ENCODE results near the gene SNAP25.

The SNAP25 gene

DNA sequence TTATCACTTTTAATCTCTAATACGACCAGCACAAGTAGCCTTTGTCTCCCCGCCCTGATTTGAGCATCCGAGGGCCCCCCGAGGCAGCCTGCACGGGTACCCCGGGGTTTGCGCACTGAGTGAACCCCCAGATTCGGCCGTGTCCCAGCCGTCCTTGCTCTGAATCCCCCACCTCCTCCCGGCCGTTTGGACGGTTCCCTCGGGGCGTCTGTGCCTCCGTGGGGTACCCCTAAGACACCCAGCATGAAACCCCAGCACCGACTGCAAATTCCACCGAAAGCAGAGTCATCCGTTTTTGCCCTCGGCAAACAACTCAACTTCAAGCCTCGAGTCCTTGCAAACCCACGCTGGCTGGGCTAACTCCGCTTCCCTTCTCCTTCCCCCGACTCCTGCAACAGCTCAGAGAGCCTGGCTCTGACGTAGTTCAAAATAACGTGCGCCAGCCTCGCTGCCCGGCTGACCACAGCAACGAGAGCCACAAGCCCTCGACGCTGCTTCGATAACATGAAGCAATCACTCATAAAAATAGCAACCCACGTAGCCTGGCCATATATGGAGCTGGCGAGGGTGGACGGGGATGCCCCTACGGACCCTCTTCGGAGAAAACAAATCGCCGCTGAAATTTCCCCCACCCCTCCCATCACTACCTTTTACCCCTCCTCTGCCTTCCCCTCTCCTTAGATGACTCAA, 764 bp upstream of the SNAP25 start:
- peak; percentile 74 for DNase-seq

DNA sequence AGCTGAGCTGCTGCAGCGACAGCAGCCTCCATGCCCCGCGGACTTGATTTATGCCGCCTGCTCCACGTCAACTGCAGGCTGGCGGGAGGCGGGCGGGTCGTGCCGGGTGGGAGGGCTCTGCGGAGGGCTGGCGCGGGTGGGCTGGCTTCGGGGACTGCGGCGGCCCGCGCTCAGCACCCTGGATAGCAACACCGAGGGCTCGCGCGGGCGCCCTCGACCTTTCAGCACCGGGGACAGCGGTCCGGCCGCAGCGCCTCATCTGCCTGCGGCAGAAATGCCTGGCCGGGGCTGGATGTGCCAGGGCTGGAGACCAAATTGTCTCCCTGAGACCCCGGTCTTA, 792 bp downstream of the SNAP25 start:
- peak; percentile 83 for DNase-seq

DNA sequence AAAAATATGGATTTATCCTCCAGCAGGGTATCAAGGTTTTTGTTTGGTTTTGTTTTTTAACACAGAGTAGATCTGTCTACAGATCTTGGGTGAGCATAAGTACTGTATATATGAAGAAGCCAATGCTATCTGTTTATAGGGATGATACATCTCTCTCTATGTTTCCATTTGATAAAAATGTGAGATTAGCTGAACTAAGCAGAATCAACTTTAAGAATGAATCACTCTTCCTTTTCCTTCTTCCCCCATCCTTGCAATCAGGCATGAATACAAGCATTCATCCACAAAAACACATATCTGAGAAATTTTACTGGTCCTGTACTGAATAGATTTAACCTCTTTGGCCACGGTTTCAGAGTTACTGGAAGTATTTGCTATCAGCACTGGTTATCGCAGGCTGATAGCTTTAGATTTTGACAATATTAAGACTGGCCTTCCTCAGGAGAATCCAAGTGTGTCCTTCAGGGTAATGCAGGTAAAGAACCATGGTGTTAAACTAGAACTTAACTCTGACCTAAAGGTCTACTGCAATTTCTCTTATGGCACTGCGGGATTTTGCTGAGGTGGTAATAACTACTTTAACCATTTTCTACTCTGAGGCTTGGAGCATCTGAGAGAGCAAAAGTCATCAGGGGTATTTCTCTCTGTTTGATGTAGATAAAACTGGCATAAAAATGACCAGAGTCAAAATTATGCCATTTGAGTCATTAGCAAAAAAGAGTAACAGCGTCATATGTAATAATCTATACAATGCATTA, 1.5 kb downstream of the SNAP25 start:
- DNase-seq: no peak

DNA sequence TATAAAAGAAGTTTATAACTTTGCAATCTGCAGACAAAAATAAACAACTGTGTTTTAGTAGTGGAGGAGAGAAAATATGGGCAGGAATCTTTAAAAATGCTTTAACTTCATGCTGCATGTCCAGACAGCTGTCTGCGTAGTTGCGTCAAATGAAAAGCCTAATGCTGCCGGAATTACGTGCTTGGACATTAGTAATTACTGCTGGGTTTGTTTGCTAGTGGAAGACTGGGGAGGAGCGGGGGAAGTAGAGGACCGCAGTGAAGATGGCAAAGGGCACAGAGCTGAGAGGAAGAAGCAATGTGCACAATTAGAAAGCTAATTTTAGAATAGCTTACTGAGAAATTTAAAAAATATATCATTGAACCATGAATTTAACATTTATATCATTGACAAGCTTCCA, 2.4 kb downstream of the SNAP25 start:
- no peak for DNase-seq

DNA sequence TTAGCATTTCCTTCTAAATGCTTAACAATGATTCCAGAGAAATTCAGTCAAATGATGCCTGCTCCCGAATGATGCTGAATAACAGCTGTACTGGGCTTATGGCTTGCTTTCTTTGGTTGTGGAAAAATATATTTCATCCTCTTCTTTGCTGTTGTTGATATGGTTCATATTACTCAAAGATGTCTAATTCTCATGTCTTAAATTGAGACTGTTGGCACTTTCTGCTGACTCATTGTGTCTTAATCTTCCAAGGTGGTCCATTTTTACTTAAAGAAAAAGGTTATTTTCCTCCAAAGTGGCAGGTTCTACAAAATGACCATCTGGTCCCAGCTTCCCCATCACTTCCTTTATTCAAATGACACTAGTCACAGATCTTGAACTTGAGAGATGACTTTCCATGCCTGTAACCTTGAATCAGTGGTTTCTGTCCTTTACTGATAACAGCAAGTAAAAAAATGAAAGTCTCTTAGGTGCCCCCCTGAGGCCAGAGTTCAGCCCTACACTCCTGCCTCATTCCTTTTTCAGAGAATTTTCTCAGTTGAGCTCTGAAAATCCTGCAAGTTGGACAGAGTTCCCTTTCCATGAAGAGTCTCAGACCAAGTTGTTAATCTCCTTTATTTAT, 6.9 kb downstream of the SNAP25 start:
- peak; percentile 10 for DNase-seq

DNA sequence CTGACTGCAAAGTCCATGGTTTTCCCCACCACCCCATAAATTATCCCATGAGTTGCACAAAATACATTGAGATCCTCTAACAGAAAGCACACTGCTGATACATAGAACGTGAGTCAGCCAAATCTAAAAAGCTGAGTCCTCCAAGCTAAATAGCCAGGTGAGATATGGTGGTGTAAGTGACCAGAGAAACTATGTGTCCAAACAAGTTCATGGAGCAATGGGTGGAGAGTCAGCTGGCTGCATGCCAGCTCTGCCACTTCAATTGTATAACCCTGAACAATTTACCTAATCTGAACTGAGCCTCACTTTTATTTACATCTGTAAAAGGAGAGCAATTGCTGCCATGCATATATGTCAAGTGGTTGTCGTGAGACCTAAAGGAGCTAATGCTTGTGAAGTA, 9.7 kb downstream of the SNAP25 start:
- peak; percentile 18 for DNase-seq

DNA sequence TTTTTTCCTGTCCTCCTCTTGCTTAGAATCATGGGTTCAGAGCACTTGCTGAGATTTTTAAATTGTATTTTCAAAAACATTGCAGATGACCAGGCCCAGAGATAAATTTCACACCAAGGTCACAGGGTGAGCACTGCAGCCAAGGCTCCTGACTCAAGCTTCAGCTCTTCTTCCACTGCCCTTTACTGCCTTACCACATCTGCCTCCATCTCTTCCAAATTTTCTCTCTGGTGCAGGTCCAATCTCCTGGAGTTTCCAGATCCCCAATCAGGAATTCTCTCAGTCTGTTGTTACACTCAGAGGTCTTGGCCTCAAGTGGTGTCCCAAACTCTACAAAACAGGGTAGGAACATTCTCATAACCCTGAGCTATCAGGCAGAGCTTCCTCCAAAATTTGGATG, 12.7 kb downstream of the SNAP25 start:
- DNase-seq: no peak

DNA sequence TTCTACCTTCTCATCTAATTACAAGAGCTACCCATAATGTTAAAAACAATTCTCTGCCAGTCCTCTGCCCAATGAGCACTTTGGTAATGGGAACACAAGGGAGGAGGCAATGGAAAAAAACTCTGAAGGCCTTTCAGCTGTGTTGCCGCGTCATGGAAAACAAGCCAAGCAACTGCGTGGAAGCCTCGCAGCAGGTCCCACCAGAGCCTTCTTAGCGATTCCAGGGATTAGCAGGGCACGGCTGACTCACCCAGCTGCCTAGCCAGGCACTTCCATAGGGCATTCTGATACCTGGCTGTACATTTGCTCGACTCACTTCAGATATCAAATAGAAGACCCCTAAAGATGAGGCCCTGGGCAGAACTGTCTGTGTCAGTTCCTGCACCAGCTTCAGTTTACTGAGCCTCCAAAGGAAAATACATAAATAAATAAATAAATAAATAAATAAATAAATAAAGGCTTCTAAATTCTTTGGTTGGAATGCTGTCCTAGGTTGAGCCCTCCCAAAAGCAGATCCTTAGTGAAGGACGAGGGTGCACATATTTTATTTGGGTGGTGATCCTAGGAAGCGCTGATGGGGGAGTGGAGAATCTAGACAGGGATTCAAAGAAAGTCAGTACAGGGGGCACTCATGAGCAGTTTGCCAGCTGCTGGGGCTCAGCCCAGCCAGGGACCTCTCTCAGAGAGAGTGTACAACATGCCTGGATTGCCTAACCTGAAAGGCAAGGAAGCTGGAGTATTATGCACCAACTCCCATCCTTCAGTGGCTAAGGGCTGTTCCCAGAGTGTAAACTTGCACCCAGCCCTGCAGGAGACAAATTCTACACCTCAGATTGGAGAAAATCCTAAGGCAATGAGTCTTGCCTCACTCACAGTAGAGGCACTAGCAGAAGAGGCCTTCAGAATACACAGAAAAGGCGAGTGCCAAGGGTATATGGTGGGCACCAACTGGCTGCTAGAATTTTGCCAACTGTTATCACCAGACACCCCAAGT, 18.2 kb downstream of the SNAP25 start:
- DNase-seq: no peak

DNA sequence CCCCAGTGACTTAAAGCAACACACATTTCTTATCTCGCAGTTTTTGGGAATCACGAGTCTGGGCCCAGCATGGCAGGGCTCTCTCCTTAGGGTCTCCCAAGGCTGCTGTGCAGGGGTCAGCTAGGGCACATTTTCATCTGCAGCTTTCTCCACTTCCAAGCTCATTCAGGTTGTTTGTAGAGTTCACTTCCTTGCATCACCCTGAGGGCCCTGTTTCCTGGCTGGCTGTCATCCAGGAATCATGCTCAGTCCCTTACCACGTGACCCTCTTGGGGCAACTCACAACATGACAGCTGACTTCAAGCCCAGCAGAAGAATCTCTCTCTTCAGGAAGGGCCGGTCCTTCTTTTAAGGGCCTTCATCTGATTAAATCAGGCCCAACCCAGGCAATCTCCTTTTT, 21.3 kb downstream of the SNAP25 start:
- DNase-seq: no peak

DNA sequence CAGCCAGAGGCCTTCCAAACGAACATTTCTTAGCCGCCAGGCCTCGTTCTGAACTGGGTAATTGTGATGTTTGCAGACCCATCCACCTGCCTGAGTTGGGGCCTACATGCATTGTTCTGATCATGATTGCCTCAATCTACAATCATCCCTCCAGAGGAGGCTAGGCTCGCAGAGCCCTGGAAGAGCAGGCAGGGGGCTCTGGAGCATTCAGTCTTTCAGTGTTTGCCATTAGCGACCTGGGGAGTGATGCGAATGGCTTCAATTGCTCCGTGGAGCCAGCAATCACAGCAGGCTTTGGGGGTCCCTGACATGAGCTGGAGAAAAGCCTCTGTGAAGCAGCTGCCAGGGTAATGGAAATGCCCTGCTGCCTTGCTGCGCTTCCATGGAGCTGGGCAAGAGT, 22.0 kb downstream of the SNAP25 start:
- no peak for DNase-seq

DNA sequence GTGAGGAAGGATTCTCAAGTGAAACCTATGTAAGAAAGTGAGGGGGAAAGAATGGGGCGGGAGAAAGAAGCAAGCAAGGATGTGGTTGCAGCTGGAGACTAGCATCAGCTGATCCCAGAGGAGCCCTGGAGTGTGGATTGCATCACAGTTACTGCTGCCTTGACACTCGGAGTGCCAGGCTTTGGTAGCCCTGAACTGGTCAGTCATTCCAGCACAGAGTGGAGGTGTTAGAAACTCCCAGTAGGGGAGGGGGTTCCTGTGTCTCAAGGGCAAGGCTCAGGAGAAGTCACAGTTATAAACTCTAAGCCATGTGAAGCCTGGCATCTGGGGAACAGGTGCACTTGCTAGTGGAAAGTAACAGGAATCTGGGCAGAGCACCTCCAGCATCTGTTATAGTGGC, 23.5 kb downstream of the SNAP25 start:
- DNase-seq: no peak

DNA sequence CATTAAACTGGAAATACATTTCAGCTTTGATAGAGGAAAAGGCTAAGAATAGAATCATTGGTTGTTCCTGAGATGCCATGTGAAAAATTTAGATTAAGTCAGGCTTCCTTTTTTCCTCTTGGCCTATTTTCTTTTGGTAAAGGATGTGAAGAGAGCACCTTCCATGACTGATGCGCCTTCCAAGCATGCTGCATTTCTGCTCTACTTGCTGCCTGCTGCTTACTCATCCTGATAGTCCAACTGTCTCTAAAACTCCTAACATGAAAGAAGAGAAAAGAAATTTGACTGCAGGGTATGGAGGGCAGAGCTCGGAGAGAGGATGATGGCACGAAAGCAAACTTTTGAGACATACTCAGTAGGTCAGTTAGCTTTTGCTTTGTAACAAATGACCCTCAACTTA, 28.8 kb downstream of the SNAP25 start:
- no peak for DNase-seq

DNA sequence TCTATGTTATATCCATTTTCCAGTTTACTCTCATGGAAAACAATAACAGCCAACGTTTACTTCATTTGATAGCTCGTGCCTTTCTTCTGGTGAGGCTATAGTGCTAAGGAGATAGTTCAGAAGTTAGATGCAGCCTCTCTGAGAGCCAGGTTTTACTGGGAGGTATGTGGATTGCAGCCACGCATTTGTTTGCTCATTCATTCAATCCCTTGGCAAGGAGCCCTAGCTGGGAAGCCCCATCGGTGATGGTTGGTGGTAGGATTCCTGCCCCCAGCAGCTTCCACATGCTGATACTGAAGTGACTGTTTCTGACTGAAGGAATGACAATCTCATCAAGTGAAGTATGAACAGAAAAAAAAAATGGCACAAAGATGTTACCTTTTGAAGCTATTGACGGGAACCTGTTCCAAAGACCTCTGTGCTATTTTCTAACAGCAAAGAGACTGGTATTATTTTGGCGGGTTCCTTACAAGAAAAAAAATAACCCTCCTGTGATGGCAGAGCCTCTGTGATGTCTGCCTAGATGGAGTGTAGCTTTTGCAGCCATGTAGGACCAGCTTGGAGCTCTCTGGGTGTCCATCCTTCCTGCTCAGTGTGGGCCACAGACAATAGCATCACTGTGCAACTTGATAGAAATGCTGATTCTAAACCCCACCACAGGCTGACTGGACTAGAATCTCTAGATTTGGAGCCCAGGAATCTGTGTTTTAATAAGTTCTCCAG, 30.6 kb downstream of the SNAP25 start:
- peak; percentile 3 for DNase-seq

DNA sequence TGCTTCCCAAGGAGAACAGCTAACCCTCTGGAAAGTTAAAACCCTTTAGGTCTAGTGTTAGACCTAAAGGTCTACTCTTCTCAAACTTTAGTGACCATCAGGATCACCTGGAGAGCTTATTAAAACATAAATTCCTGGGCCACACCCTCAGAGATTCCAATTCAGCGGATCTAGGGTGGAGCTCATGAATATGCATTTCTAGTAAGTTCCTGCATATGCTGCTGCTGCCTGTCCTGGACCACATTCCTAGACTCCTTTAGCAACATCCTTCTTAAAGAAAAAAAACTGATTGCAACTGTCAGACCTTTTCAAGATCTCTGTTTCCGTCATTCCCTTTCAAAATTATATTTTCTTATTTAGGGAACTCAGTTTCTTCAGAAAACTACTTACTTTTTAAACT, 31.2 kb downstream of the SNAP25 start:
- no peak for DNase-seq

DNA sequence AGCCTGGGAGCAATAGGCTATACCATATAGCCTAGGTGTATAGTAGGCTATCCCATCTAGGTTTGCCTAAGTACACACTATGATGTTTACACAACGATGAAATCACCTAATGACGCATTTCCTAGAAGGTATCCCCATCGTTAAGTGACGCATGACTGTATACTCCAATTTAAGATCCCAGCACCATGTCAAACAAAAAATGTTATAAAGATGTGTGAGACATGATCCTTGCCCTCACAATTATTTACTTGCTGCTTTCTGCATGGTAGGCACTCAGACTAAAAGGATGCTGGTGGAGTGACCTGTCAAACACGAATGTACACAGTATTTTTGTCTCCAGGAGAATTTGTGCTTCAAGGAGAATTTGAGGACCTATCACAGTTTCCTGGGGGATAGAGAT, 32.3 kb downstream of the SNAP25 start:
- no peak for DNase-seq

DNA sequence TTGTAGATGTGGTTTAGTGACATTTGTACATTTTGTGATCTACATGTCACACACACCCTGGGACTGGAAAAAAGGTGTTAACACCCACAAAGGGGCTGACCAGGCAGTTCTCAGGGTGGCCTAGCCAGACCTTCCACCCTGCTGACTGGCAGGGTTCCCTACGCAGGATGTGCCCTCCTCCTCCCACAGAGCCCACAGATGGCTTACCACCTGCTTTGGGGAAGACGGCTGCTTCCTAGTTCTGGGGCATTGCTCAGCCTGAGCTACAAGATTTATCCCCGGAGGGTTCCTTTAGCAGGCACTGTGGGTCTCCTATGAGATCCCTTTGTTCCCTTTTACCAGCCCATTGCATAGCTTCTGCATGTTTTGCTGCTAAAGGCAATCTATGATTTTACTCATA, 35.1 kb downstream of the SNAP25 start:
- no peak for DNase-seq

DNA sequence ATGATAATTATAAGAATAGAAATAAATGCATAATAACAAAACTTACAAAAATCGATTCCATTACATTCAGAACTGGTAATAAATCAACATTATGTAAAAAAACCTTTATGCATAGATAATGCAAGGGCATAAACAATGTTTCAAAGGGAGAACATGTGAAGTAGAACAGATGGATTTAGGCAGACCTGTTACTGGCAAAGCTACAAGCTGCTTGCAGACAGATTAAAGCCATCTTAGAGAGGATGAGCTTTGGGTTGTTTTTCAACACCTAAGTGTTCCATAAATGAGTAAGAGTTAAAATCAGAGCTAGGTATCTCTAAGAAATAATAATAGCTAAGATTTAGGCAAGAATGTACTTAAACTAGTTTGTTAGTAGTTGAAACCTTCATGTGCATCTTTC, 37.2 kb downstream of the SNAP25 start:
- DNase-seq: no peak

DNA sequence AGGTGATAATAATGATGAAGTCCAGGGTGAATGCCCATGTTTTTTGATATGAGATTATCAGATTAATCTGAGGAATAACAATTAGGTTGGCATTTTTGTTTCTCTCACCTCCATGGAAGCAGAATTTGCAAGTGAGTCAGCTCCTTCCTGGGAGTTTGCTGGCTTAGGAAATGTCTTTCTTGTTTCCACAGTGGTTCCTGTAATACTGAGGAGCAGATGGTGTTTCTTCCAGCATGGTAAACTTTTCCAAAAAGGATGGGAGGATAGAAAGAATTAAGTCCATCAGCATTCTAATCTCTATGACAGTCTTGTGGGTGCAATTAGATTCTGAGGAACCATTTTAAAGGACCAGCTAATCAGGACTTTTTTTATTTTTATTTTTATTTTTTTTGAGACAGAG, 40.5 kb downstream of the SNAP25 start:
- DNase-seq: no peak

DNA sequence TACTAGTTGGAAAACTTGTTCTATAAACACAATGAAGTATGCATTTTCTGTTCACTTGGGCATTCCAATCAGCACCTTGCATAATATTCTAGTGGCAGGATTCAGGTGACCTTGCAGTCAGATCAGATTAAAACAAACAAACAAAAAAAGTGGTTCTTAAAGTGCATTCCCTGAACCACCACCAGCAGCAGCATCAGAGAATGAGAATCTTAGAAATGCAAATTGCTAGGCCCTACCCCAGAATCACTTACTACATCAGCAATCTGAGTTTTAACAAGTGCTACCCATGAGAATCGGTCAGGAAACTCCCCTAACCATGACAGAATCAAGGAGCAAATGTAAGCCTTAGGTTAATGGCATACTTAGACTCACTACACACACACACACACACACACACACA, 41.7 kb downstream of the SNAP25 start:
- no peak for DNase-seq

DNA sequence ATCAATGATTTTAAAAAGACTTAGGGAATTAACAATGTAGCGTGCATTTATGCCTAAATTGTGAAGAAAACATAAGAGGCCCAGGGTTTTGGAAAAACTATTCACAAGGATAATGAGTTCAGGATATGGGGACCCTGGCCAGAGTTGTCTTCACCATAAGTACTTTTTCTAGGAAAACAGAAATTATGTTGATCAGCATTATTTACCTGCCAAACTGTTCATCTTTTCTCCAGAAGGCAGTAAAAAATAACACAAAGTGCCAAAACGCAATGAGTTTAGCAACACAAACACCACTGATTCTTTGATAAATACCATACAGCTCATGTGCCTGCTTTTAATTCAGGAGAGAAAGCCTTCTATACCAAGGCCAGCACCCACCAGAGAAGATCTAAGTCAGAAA, 43.1 kb downstream of the SNAP25 start:
- DNase-seq: no peak

DNA sequence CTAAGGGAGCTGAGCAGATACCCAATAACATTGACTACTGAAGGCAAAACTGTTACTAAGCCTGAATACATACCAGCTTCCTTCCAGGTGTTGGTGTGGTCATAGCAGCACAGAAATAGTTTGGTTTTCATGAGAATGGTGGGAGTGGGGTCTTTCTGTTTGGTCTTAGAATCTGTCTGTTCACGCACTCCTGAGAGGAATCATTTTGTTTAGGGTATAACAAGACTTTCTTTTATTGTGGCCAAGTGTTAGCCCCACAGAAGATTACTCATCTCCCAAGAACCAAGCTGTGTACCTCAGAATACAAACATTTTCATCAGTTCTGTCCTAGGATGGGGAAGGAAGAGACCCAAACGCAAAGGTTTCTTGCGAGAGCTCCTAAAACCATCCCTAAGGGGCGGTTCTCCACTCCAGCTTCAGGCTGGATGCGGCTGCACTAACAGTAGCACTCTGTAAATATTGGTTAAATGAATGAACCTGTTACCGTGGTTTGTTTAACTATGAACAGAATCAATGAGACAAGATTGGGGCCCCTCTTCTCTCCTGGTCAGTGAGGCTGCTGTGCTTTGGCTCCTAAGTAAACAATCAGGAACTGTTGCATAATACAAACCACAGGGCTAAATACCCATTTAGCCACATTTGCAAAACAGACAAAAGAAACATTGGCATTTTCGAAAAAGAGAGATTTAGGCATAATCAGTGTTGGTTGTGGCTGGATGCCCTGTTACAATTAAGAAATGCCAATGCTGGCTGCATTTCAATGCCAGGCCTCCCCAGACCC, 44.9 kb downstream of the SNAP25 start:
- DNase-seq: peak; percentile 16

DNA sequence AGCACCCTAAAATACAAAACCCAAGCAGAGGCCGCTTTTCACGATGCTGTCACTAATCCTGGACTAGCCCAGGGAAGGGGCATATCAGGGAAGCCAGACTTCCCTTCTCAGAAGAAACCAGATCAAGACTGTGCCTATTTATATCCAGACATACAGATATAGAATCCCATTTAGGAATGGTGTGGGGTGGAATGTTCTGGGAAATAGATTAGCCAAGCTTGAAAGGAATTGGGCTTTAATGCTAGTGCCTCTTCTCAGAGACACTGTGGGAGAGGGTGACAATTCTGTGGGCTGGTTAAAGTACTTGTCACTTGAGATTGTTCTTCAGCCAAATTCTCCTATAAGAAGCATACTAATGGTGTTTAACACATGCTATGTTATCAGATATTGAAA, 45.5 kb downstream of the SNAP25 start:
- no peak for DNase-seq
